Endothelial cell of umbilical vein (primary cell): ENCODE measurements around the gene FAM107A. TPM values are rescaled to one million over a fixed set of nuclear protein-coding genes. Genes with fewer than 3 reads are reported as not detected.

Experiments used
- BruUV-seq: library from RNA; stranded (reverse); fragments of 400-500 nt; replicated peaks from 2 replicates; lab custom pipeline; 2021; lab: Mats Ljungman, UMichigan
- CTCF ChIA-PET: fragments of 300-600, 350-600 bp; sonication (Branson Sonifier 250); formaldehyde crosslinking; loops from one replicate; lab custom pipeline; 2021; ENCODE audit warnings: antibody characterized with exemption, inconsistent platforms; lab: Charles Lee
- POLR2A ChIA-PET: fragments of 300-600, 350-600 bp; sonication (Branson Sonifier 250); formaldehyde crosslinking; loops from one replicate; lab custom pipeline; 2021; ENCODE audit warnings: antibody characterized with exemption, inconsistent platforms; lab: Charles Lee
- DNase-seq: peaks from one replicate; pipeline ENCODE4 v3.0.0-alpha.2; 2011; ENCODE audit warnings: low read depth, low spot score
- FAIRE-seq: peaks from 2 replicates; lab custom pipeline; 2011; peaks lifted over from hg19 to GRCh38; lab: Jason Lieb, UNC
- H2AFZ ChIP-seq: 2 replicates; pipeline ENCODE4 v1.6.0; 2012; ENCODE audit warnings: low read depth, low read length, control low read depth, inconsistent platforms
- H3K27ac ChIP-seq: 2 replicates; pipeline ENCODE4 v1.5.1; 2011; ENCODE audit warnings: low read depth, mild to moderate bottlenecking, control low read depth, low read length, moderate library complexity; ENCODE audit not compliant: insufficient read depth
- H3K27me3 ChIP-seq, 2 experiments: 2 replicates each; pipeline versions ENCODE4 v1.6.0 to v1.6.1; 2011; ENCODE audit warnings: low read length in 2 of 2, mixed read lengths in 1 of 2; ENCODE audit not compliant: control insufficient read depth in 2 of 2, insufficient read depth in 2 of 2
- H3K36me3 ChIP-seq, 2 experiments: 2 replicates in 1 of 2; 3 replicates in 1 of 2; pipeline ENCODE4 v1.5.1; 2011; ENCODE audit warnings: low read length in 2 of 2, mild to moderate bottlenecking in 1 of 2, moderate library complexity in 1 of 2; ENCODE audit not compliant: control insufficient read depth in 2 of 2, insufficient read depth in 2 of 2; ENCODE audit errors: extremely low read depth in 1 of 2
- H3K4me1 ChIP-seq: 3 replicates; pipeline ENCODE4 v1.5.1; 2011; ENCODE audit warnings: mild to moderate bottlenecking, low read length; ENCODE audit not compliant: control insufficient read depth, insufficient read depth; ENCODE audit errors: extremely low read depth
- H3K4me2 ChIP-seq: 2 replicates; pipeline ENCODE4 v1.6.1; 2011; ENCODE audit warnings: low read length, control low read depth, mixed read lengths; ENCODE audit not compliant: insufficient read depth
- H3K4me3 ChIP-seq, 3 experiments: fragments of 200-600 bp in 1 of 3; sonication (generic), shearing (Covaris generic) in 1 of 3; replicated peaks in 1 of 3; 2 replicates each; pipeline ENCODE4 v1.5.1; 2011 to 2016; ENCODE audit warnings: control low read depth in 3 of 3, low read length in 3 of 3, mild to moderate bottlenecking in 2 of 3, inconsistent platforms in 1 of 3, low read depth in 1 of 3, moderate library complexity in 1 of 3; ENCODE audit not compliant: insufficient read depth in 1 of 3
- H3K79me2 ChIP-seq: 2 replicates; pipeline ENCODE4 v1.6.0; 2012; ENCODE audit warnings: low read length, inconsistent platforms; ENCODE audit not compliant: control insufficient read depth, insufficient read depth
- H3K9ac ChIP-seq: replicated peaks from 2 replicates; pipeline ENCODE3; 2011; ENCODE audit warnings: low read length, control low read depth; ENCODE audit not compliant: insufficient read depth; ENCODE audit errors: extremely low read depth
- H3K9me1 ChIP-seq: replicated peaks from 3 replicates; pipeline ENCODE4 v1.6.0; 2011; ENCODE audit warnings: mild to moderate bottlenecking, low read length; ENCODE audit not compliant: control insufficient read depth, insufficient read depth; ENCODE audit errors: extremely low read depth
- H3K9me3 ChIP-seq: replicated peaks from 2 replicates; pipeline ENCODE4 v1.5.1; 2012; ENCODE audit warnings: low read length, inconsistent platforms; ENCODE audit not compliant: control insufficient read depth, insufficient read depth
- H4K20me1 ChIP-seq: replicated peaks from 2 replicates; pipeline ENCODE3; 2011; ENCODE audit warnings: mild to moderate bottlenecking, low read length; ENCODE audit not compliant: control insufficient read depth, insufficient read depth; ENCODE audit errors: extremely low read depth
- CTCF ChIP-seq, 2 donors: IDR thresholded peaks; 1 replicate in 1 of 2; 2 replicates in 1 of 2; pipeline ENCODE4 v1.5.1; 2011; ENCODE audit warnings: low read length in 2 of 2, mild to moderate bottlenecking in 2 of 2, moderate library complexity in 2 of 2, control low read depth in 1 of 2, inconsistent platforms in 1 of 2, low read depth in 1 of 2; ENCODE audit not compliant: insufficient read depth in 1 of 2; ENCODE audit errors: extremely low read depth in 1 of 2
- EZH2 ChIP-seq: IDR thresholded peaks from 2 replicates; pipeline ENCODE4 v1.6.1; 2012; ENCODE audit warnings: borderline replicate concordance, low read depth, mild to moderate bottlenecking, moderate library complexity, low read length, inconsistent platforms; ENCODE audit not compliant: severe bottlenecking
- FOS ChIP-seq: IDR thresholded peaks from 2 replicates; pipeline ENCODE4 v1.6.1; 2011; ENCODE audit warnings: mild to moderate bottlenecking, low read length, moderate library complexity, borderline replicate concordance; ENCODE audit not compliant: insufficient read depth
- GATA2 ChIP-seq: IDR thresholded peaks from 2 replicates; pipeline ENCODE4 v1.7.0; 2011; ENCODE audit warnings: low read depth, mild to moderate bottlenecking, moderate library complexity, mixed read lengths, low read length; ENCODE audit not compliant: insufficient read length, insufficient read depth
- JUN ChIP-seq: IDR thresholded peaks from 2 replicates; pipeline ENCODE4 v1.6.1; 2011; ENCODE audit warnings: borderline replicate concordance, low read depth; ENCODE audit not compliant: insufficient read length, insufficient read depth
- MAX ChIP-seq: IDR thresholded peaks from 2 replicates; pipeline ENCODE4 v1.6.1; 2011; ENCODE audit not compliant: insufficient read depth, insufficient read length
- MYC ChIP-seq: IDR thresholded peaks from one replicate; pipeline ENCODE4 v1.6.1; 2011; ENCODE audit warnings: mild to moderate bottlenecking, low read depth, low read length
- POLR2A ChIP-seq: IDR thresholded peaks from 2 replicates; pipeline ENCODE4 v1.6.1; 2012; ENCODE audit warnings: low read depth, mild to moderate bottlenecking, control low read depth, low read length
- POLR2AphosphoS5 ChIP-seq: IDR thresholded peaks from 2 replicates; pipeline ENCODE4 v1.6.1; 2012; ENCODE audit warnings: low read depth, mild to moderate bottlenecking, control low read depth, low read length, moderate library complexity; ENCODE audit not compliant: insufficient read depth
- dilution Hi-C: fragments of 300-500 bp; cut with MboI; formaldehyde crosslinking; loops from one replicate; pipeline ENCODE4 v1.15.0; 2019; ENCODE audit warnings: low sequenced_read_pairs; ENCODE audit not compliant: extremely low pct_ligation_motif_present
- intact Hi-C: fragments of 100-400 bp; cut with micrococcal nuclease; formaldehyde crosslinking; loops from one replicate; pipeline ENCODE4 v1.10.0; 2022
- polyA plus RNA-seq, 4 experiments: library from polyadenylated mRNA; depleted of rRNA in 3 of 4; stranded (reverse) in 3 of 4; unstranded in 1 of 4; fragments of >200 nt; gene quantifications; 2 replicates each; pipeline versions ENCODE4 v1.2.1 to v1.2.3, GENCODE V29; 2011 to 2012; ENCODE audit warnings: missing spikeins in 1 of 4
- total RNA-seq: library from RNA; stranded (reverse); gene quantifications from 2 replicates; pipeline ENCODE4 v1.2.3, GENCODE V29; 2021

Gene FAM107A
- total and polyA plus RNA-seq, 2 donors (not counting 3 experiments of a cell fraction or from before 2014, with no cell fraction given): 5.7 to 10.7 TPM

- H3K36me3 ChIP-seq: no peaks in the 10 kb centered on the region
These were observed 5.1 kb downstream of the FAM107A start for GRCh38 chr3:58572013-58572633.

More at GRCh38 chr3:58572013-58572633, 5.1 kb downstream of the FAM107A start:
- H3K4me2 ChIP-seq: no peak overlapping the region
- ChIA-PET CTCF (interaction anchor here (0.9 to 10.4 kb wide), 3 partner anchors 11 to 57 kb away, joined by 3 to 442 read pairs (median 12); no protein-coding TSS in a partner anchor), POLR2A (no interaction called here)
- no peaks in the 10 kb centered on the region for H4K20me1 ChIP-seq
- H3K27ac ChIP-seq: no peak overlapping the region
- no peak for TF ChIP-seq EZH2
- no peak for TF ChIP-seq FOS
- no peak for TF ChIP-seq GATA2
- no peak for TF ChIP-seq JUN
- no peak for TF ChIP-seq MAX
- TF ChIP-seq POLR2A: no peak
- no peak for TF ChIP-seq POLR2AphosphoS5
- no peak for TF ChIP-seq CTCF (IDR thresholded peaks at IDR 0.05; ENCODE audit: extremely low read depth in 1 of 2, insufficient read depth in 1 of 2, low read depth in 1 of 2, low read length in 2 of 2)
- no peak for TF ChIP-seq MYC
- peaks cover 26% of the 10 kb centered on the region for H3K4me1 ChIP-seq
- no peak overlapping the region for H3K4me3 ChIP-seq
- H3K27me3 ChIP-seq: no peaks in the 10 kb centered on the region
- FAIRE-seq (no peak), DNase-seq (no peak)
- H2AFZ ChIP-seq: no peak overlapping the region
- dilution Hi-C loops (no loop called here), intact Hi-C loops (no loop called here)
- no peaks in the 10 kb centered on the region for H3K9me1 ChIP-seq
- H3K9ac ChIP-seq: no peak overlapping the region
- BruUV-seq: no TSS peak
- no peaks in the 10 kb centered on the region for H3K9me3 ChIP-seq
- no peaks in the 10 kb centered on the region for H3K79me2 ChIP-seq
